CD14-positive monocyte (primary cell): ENCODE data around the gene CR1L. TPM values are rescaled to one million over a fixed set of nuclear protein-coding genes. Genes with fewer than 3 reads are reported as not detected.
A peak's percentile ranks its signal among the peaks of the same experiment; 100 is the strongest.

ENCODE experiments used
- DNase-seq, 3 donors: peaks; one replicate each; pipeline ENCODE4 v3.0.0-alpha.2; 2011 to 2022
- H2AFZ ChIP-seq: 2 replicates; pipeline ENCODE4 v1.6.0; 2012; ENCODE audit warnings: mild to moderate bottlenecking, low read depth, low read length, inconsistent platforms; ENCODE audit not compliant: insufficient read depth, poor library complexity, severe bottlenecking
- H3K27ac ChIP-seq, 2 donors: 1 replicate in 1 of 2; 2 replicates in 1 of 2; pipeline ENCODE4 v1.5.1; 2012 to 2013; ENCODE audit warnings: low read length in 2 of 2, control low read depth in 1 of 2, inconsistent platforms in 1 of 2, low read depth in 1 of 2, mild to moderate bottlenecking in 1 of 2
- H3K27me3 ChIP-seq, 2 donors: one replicate each; pipeline versions ENCODE4 v1.6.0 to v1.6.1; 2011 to 2013; ENCODE audit warnings: low read length in 2 of 2; ENCODE audit not compliant: control insufficient read depth in 2 of 2, insufficient read depth in 2 of 2
- H3K36me3 ChIP-seq, 2 donors: replicated peaks in 1 of 2; 1 replicate in 1 of 2; 2 replicates in 1 of 2; pipeline versions ENCODE4 v1.5.1 to v1.6.1; 2012 to 2013; ENCODE audit warnings: low read length in 2 of 2, control low read depth in 1 of 2, inconsistent platforms in 1 of 2, mild to moderate bottlenecking in 1 of 2; ENCODE audit not compliant: insufficient read depth in 2 of 2, control insufficient read depth in 1 of 2
- H3K4me1 ChIP-seq, 2 donors: 1 replicate in 1 of 2; 2 replicates in 1 of 2; pipeline versions ENCODE4 v1.5.1 to v1.6.1; 2012 to 2013; ENCODE audit warnings: low read length in 2 of 2, control low read depth in 1 of 2, inconsistent platforms in 1 of 2, mild to moderate bottlenecking in 1 of 2, moderate library complexity in 1 of 2; ENCODE audit not compliant: insufficient read depth in 2 of 2, control insufficient read depth in 1 of 2
- H3K4me2 ChIP-seq: replicated peaks from 2 replicates; pipeline ENCODE3; 2012; ENCODE audit warnings: low read length, moderate library complexity, mild to moderate bottlenecking; ENCODE audit not compliant: poor library complexity, severe bottlenecking; ENCODE audit errors: extremely low read depth
- H3K4me3 ChIP-seq, 3 experiments: fragments of 200-600 bp in 1 of 3; sonication (generic) in 1 of 3; replicated peaks in 1 of 3; 1 replicate in 2 of 3; 2 replicates in 1 of 3; pipeline ENCODE4 v1.5.1; 2011 to 2013; ENCODE audit warnings: low read length in 3 of 3, mild to moderate bottlenecking in 3 of 3, control low read depth in 2 of 3, low read depth in 2 of 3, inconsistent platforms in 1 of 3, moderate library complexity in 1 of 3
- H3K79me2 ChIP-seq: 2 replicates; pipeline ENCODE4 v1.6.0; 2012; ENCODE audit warnings: mild to moderate bottlenecking, control low read depth, inconsistent platforms, low read length, moderate library complexity; ENCODE audit not compliant: insufficient read depth
- H3K9ac ChIP-seq: 2 replicates; pipeline ENCODE4 v1.6.0; 2017; ENCODE audit warnings: low read length, mild to moderate bottlenecking; ENCODE audit not compliant: insufficient read depth, poor library complexity, severe bottlenecking
- H3K9me3 ChIP-seq, 2 donors: replicated peaks in 1 of 2; 1 replicate in 1 of 2; 2 replicates in 1 of 2; pipeline versions ENCODE4 v1.5.1 to v1.6.1; 2012 to 2013; ENCODE audit warnings: low read length in 2 of 2, control low read depth in 1 of 2; ENCODE audit not compliant: control insufficient read depth in 1 of 2, insufficient read depth in 1 of 2
- H4K20me1 ChIP-seq: 2 replicates; pipeline ENCODE4 v1.6.0; 2012; ENCODE audit warnings: mild to moderate bottlenecking, low read length, control low read depth, moderate library complexity; ENCODE audit not compliant: insufficient read depth
- H3K27ac Mint-ChIP-seq, 7 donors: one replicate each; pipeline ENCODE4 v1.8.0; 2020; ENCODE audit warnings: mild to moderate bottlenecking in 7 of 7, mixed read lengths in 7 of 7, moderate library complexity in 6 of 7, inconsistent platforms in 2 of 7
- H3K27me3 Mint-ChIP-seq, 3 donors: one replicate each; pipeline ENCODE4 v1.8.0; 2021 to 2022; ENCODE audit warnings: low read depth in 3 of 3, mild to moderate bottlenecking in 3 of 3, mixed read lengths in 3 of 3, moderate library complexity in 3 of 3, inconsistent platforms in 1 of 3
- H3K36me3 Mint-ChIP-seq, 2 donors: one replicate each; pipeline ENCODE4 v1.8.0; 2020; ENCODE audit warnings: mixed read lengths in 2 of 2, inconsistent platforms in 1 of 2, mild to moderate bottlenecking in 1 of 2
- H3K4me1 Mint-ChIP-seq: one replicate; pipeline ENCODE4 v1.8.0; 2020; ENCODE audit warnings: mild to moderate bottlenecking, mixed read lengths
- H3K4me3 Mint-ChIP-seq, 2 donors: one replicate each; pipeline ENCODE4 v1.8.0; 2020; ENCODE audit warnings: mild to moderate bottlenecking in 2 of 2, mixed read lengths in 2 of 2, moderate library complexity in 1 of 2
- H3K9me3 Mint-ChIP-seq, 7 donors: one replicate each; pipeline ENCODE4 v1.8.0; 2020 to 2022; ENCODE audit warnings: mixed read lengths in 7 of 7, mild to moderate bottlenecking in 6 of 7, moderate library complexity in 6 of 7, inconsistent platforms in 2 of 7
- WGBS: methylation state at CpG from one replicate; pipeline ENCODE4 v1.1.5; 2013; ENCODE audit warnings: missing lambda C conversion rate; ENCODE audit not compliant: insufficient coverage; 5-methylcytosine and 5-hydroxymethylcytosine counted together
- intact Hi-C, 2 donors: fragments of 100-400 bp; cut with micrococcal nuclease; formaldehyde crosslinking; loops; one replicate each; pipeline versions ENCODE4 v1.15.0 to v1.15.1; 2023
- polyA plus RNA-seq, 3 donors: library from polyadenylated mRNA; depleted of rRNA in 1 of 3; unstranded in 2 of 3; stranded (reverse) in 1 of 3; fragments of 300-500 nt in 2 of 3; fragments of >200 nt in 1 of 3; fragmentation: Illumina TruSeq in 2 of 3; gene quantifications; 1 replicate in 2 of 3; 2 replicates in 1 of 3; pipeline ENCODE4 v1.2.3, GENCODE V29; 2012 to 2021
- TF ChIP-seq, protein P1 (sequence below): fragments of 200-600 bp; IDR thresholded peaks from one replicate; pipeline ENCODE4 v1.8.0; 2022; ENCODE audit warnings: antibody characterized with exemption, mild to moderate bottlenecking

Gene CR1L
- polyA plus RNA-seq, 3 donors = 0.49 TPM; not detected in 2

DNA sequence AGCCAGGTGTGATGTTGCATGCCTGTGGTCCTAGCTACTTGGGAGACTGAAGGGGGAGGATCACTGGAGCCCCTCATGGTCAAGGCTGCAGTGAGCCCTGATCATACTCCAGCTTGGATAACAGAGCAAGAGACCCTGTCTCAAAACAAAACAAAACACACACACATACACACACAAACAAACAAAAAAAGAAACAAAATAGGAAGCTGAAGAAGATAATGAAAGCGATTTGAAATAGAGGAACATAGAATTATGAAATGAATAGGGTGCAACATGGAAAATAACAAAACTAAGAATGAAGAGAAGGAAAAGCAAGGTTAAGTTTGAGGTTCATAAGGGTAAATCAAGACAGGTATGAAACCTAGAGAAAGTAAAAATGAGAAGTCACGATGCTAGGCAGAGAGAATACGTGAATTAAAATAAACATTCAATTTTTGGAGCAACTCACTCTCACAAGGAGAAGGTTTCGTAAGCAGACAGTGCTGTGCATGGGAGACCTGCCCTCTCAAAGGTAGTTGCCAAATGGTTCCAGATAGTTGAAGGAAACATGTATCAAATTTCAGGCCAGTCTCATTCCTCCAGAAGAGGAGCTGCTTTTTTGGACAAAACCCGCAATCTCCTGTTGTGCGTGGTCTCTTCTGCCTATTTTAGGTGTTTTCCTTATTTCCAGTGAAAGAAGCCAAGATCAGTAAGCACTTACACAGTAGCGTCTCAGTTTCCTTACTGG lies 110.2 kb downstream of the CR1L start:
- TF ChIP-seq, protein P1, sequence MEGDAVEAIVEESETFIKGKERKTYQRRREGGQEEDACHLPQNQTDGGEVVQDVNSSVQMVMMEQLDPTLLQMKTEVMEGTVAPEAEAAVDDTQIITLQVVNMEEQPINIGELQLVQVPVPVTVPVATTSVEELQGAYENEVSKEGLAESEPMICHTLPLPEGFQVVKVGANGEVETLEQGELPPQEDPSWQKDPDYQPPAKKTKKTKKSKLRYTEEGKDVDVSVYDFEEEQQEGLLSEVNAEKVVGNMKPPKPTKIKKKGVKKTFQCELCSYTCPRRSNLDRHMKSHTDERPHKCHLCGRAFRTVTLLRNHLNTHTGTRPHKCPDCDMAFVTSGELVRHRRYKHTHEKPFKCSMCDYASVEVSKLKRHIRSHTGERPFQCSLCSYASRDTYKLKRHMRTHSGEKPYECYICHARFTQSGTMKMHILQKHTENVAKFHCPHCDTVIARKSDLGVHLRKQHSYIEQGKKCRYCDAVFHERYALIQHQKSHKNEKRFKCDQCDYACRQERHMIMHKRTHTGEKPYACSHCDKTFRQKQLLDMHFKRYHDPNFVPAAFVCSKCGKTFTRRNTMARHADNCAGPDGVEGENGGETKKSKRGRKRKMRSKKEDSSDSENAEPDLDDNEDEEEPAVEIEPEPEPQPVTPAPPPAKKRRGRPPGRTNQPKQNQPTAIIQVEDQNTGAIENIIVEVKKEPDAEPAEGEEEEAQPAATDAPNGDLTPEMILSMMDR = no peak
- Histone ChIP-seq H3K27ac (peak overlapping the region; percentile 33 to 79), H3K4me3 (peak overlapping the region; percentile 2 to 93 (median 9))

DNA sequence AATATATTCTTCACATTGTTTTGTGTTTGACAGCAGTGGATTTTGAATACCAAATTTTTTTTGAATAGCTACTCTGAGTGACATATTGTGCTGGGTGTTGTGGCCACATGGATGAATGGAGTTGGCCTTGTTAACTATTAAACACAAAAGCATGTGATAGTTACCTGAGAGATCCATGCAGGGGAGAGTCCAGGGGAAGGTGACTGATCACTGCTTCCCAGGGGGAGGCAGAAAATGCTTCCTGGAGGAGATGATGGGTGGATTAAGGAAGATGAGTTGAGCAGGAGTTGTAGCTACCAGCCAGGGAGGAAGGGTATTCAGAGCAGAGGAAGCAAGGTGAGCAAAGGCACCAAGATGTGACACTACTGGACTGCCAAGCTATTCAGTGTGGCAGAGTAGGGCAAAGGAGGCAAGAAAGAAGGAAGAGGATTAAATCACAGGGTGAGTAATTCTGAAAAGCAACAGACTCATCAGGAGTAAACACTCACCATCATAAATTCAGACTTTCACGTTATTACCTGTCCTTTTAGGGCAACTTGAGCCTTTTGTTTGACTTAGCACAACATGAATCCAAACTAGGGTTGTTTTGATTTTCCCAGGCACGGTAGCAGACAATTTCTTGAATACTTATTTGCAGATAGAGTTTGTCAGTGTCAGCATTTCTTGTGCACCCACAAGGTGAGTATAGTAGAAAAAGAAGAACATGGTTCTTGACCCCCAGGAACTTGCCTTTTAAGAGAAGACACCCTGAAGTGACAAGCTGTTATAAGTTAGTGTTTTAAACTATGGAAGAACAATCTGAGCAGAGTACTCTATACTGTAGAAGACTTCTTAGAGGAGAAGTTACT lies 111.1 kb downstream of the CR1L start:
- Histone ChIP-seq H3K9ac (no peak overlapping the region), H3K4me2 (peak overlapping the region; percentile 74), H3K79me2 (peaks cover 66% of the 10 kb centered on the region), H3K27me3 (no peaks in the 10 kb centered on the region), H3K27ac (peak overlapping the region in 1 of 2 donors; percentile 79), H2AFZ (no peak overlapping the region), H3K4me1 (peaks cover 45% of the 10 kb centered on the region in 2 donors), H3K9me3 (no peaks in the 10 kb centered on the region), H3K36me3 (peaks cover 31 to 44% of the 10 kb centered on the region in 2 donors), H3K4me3 (peak overlapping the region in 1 of 3 experiments; percentile 93), H4K20me1 (peaks cover 43% of the 10 kb centered on the region)
- H3K36me3 Mint-ChIP-seq = peaks cover 41 to 44% of the 10 kb centered on the region in 2 donors
- H3K4me1 Mint-ChIP-seq = peaks cover 51% of the 10 kb centered on the region
- 100% methylated on average over 1 of the region's 2 CpGs for WGBS
- intact Hi-C loops = no loop called here
- TF ChIP-seq, protein P1 = no peak
- peaks cover 0 to 1% (median 0%) of the 10 kb centered on the region in 3 donors for H3K27me3 Mint-ChIP-seq
- H3K9me3 Mint-ChIP-seq = no peaks in the 10 kb centered on the region
- peak overlapping the region; percentile 26 to 89 (median 82) for H3K27ac Mint-ChIP-seq
- no peak for DNase-seq
- peak overlapping the region in 1 of 2 donors; percentile 57 for H3K4me3 Mint-ChIP-seq

More for the DNA sequence above, 110.2 kb downstream of the CR1L start:
- WGBS = 100% methylated on average over 3 of the region's 7 CpGs
- Histone ChIP-seq H3K79me2 (peaks cover 66% of the 10 kb centered on the region), H3K9ac (peak overlapping the region; percentile 6), H2AFZ (peak overlapping the region; percentile 29), H3K4me1 (peaks cover 46 to 48% of the 10 kb centered on the region in 2 donors), H3K9me3 (no peaks in the 10 kb centered on the region), H3K36me3 (peaks cover 23 to 35% of the 10 kb centered on the region in 2 donors), H3K4me2 (peak overlapping the region; percentile 74), H4K20me1 (peaks cover 43% of the 10 kb centered on the region), H3K27me3 (no peaks in the 10 kb centered on the region)
- H3K27ac Mint-ChIP-seq = peak overlapping the region; percentile 72 to 91 (median 89)
- H3K27me3 Mint-ChIP-seq = peaks cover 0 to 1% (median 0%) of the 10 kb centered on the region in 3 donors
- H3K9me3 Mint-ChIP-seq = no peaks in the 10 kb centered on the region
- peaks cover 54% of the 10 kb centered on the region for H3K4me1 Mint-ChIP-seq
- peaks cover 33 to 36% of the 10 kb centered on the region in 2 donors for H3K36me3 Mint-ChIP-seq
- intact Hi-C loops = loop anchor here in 1 of 2 donors (5.0 kb wide), 1 partner anchor 112 kb away; no protein-coding TSS in a partner anchor
- H3K4me3 Mint-ChIP-seq = peak overlapping the region; percentile 56 to 83
- peak; percentile 4 to 26 (median 14) for DNase-seq
